Endothelial cell of umbilical vein (primary cell): ENCODE results near the gene CHML. TPM values are rescaled to one million over a fixed set of nuclear protein-coding genes. Genes with fewer than 3 reads are reported as not detected.

ENCODE experiments used
- BruUV-seq: library from RNA; stranded (reverse); fragments of 400-500 nt; replicated peaks from 2 replicates; lab custom pipeline; 2021; lab: Mats Ljungman, UMichigan
- CTCF ChIA-PET: fragments of 300-600, 350-600 bp; sonication (Branson Sonifier 250); formaldehyde crosslinking; loops from one replicate; lab custom pipeline; 2021; ENCODE audit warnings: antibody characterized with exemption, inconsistent platforms; lab: Charles Lee
- POLR2A ChIA-PET: fragments of 300-600, 350-600 bp; sonication (Branson Sonifier 250); formaldehyde crosslinking; loops from one replicate; lab custom pipeline; 2021; ENCODE audit warnings: antibody characterized with exemption, inconsistent platforms; lab: Charles Lee
- DNase-seq: peaks from one replicate; pipeline ENCODE4 v3.0.0-alpha.2; 2011; ENCODE audit warnings: low read depth, low spot score
- FAIRE-seq: peaks from 2 replicates; lab custom pipeline; 2011; peaks lifted over from hg19 to GRCh38; lab: Jason Lieb, UNC
- H2AFZ ChIP-seq: 2 replicates; pipeline ENCODE4 v1.6.0; 2012; ENCODE audit warnings: low read depth, low read length, control low read depth, inconsistent platforms
- H3K27ac ChIP-seq: 2 replicates; pipeline ENCODE4 v1.5.1; 2011; ENCODE audit warnings: low read depth, mild to moderate bottlenecking, control low read depth, low read length, moderate library complexity; ENCODE audit not compliant: insufficient read depth
- H3K27me3 ChIP-seq, 2 experiments: 2 replicates each; pipeline versions ENCODE4 v1.6.0 to v1.6.1; 2011; ENCODE audit warnings: low read length in 2 of 2, mixed read lengths in 1 of 2; ENCODE audit not compliant: control insufficient read depth in 2 of 2, insufficient read depth in 2 of 2
- H3K36me3 ChIP-seq, 2 experiments: 2 replicates in 1 of 2; 3 replicates in 1 of 2; pipeline ENCODE4 v1.5.1; 2011; ENCODE audit warnings: low read length in 2 of 2, mild to moderate bottlenecking in 1 of 2, moderate library complexity in 1 of 2; ENCODE audit not compliant: control insufficient read depth in 2 of 2, insufficient read depth in 2 of 2; ENCODE audit errors: extremely low read depth in 1 of 2
- H3K4me1 ChIP-seq: 3 replicates; pipeline ENCODE4 v1.5.1; 2011; ENCODE audit warnings: mild to moderate bottlenecking, low read length; ENCODE audit not compliant: control insufficient read depth, insufficient read depth; ENCODE audit errors: extremely low read depth
- H3K4me2 ChIP-seq: 2 replicates; pipeline ENCODE4 v1.6.1; 2011; ENCODE audit warnings: low read length, control low read depth, mixed read lengths; ENCODE audit not compliant: insufficient read depth
- H3K4me3 ChIP-seq, 3 experiments: fragments of 200-600 bp in 1 of 3; sonication (generic), shearing (Covaris generic) in 1 of 3; replicated peaks in 1 of 3; 2 replicates each; pipeline ENCODE4 v1.5.1; 2011 to 2016; ENCODE audit warnings: control low read depth in 3 of 3, low read length in 3 of 3, mild to moderate bottlenecking in 2 of 3, inconsistent platforms in 1 of 3, low read depth in 1 of 3, moderate library complexity in 1 of 3; ENCODE audit not compliant: insufficient read depth in 1 of 3
- H3K79me2 ChIP-seq: 2 replicates; pipeline ENCODE4 v1.6.0; 2012; ENCODE audit warnings: low read length, inconsistent platforms; ENCODE audit not compliant: control insufficient read depth, insufficient read depth
- H3K9ac ChIP-seq: replicated peaks from 2 replicates; pipeline ENCODE3; 2011; ENCODE audit warnings: low read length, control low read depth; ENCODE audit not compliant: insufficient read depth; ENCODE audit errors: extremely low read depth
- H3K9me1 ChIP-seq: replicated peaks from 3 replicates; pipeline ENCODE4 v1.6.0; 2011; ENCODE audit warnings: mild to moderate bottlenecking, low read length; ENCODE audit not compliant: control insufficient read depth, insufficient read depth; ENCODE audit errors: extremely low read depth
- H3K9me3 ChIP-seq: replicated peaks from 2 replicates; pipeline ENCODE4 v1.5.1; 2012; ENCODE audit warnings: low read length, inconsistent platforms; ENCODE audit not compliant: control insufficient read depth, insufficient read depth
- H4K20me1 ChIP-seq: replicated peaks from 2 replicates; pipeline ENCODE3; 2011; ENCODE audit warnings: mild to moderate bottlenecking, low read length; ENCODE audit not compliant: control insufficient read depth, insufficient read depth; ENCODE audit errors: extremely low read depth
- CTCF ChIP-seq, 2 donors: IDR thresholded peaks; 1 replicate in 1 of 2; 2 replicates in 1 of 2; pipeline ENCODE4 v1.5.1; 2011; ENCODE audit warnings: low read length in 2 of 2, mild to moderate bottlenecking in 2 of 2, moderate library complexity in 2 of 2, control low read depth in 1 of 2, inconsistent platforms in 1 of 2, low read depth in 1 of 2; ENCODE audit not compliant: insufficient read depth in 1 of 2; ENCODE audit errors: extremely low read depth in 1 of 2
- EZH2 ChIP-seq: IDR thresholded peaks from 2 replicates; pipeline ENCODE4 v1.6.1; 2012; ENCODE audit warnings: borderline replicate concordance, low read depth, mild to moderate bottlenecking, moderate library complexity, low read length, inconsistent platforms; ENCODE audit not compliant: severe bottlenecking
- FOS ChIP-seq: IDR thresholded peaks from 2 replicates; pipeline ENCODE4 v1.6.1; 2011; ENCODE audit warnings: mild to moderate bottlenecking, low read length, moderate library complexity, borderline replicate concordance; ENCODE audit not compliant: insufficient read depth
- GATA2 ChIP-seq: IDR thresholded peaks from 2 replicates; pipeline ENCODE4 v1.7.0; 2011; ENCODE audit warnings: low read depth, mild to moderate bottlenecking, moderate library complexity, mixed read lengths, low read length; ENCODE audit not compliant: insufficient read length, insufficient read depth
- JUN ChIP-seq: IDR thresholded peaks from 2 replicates; pipeline ENCODE4 v1.6.1; 2011; ENCODE audit warnings: borderline replicate concordance, low read depth; ENCODE audit not compliant: insufficient read length, insufficient read depth
- MAX ChIP-seq: IDR thresholded peaks from 2 replicates; pipeline ENCODE4 v1.6.1; 2011; ENCODE audit not compliant: insufficient read depth, insufficient read length
- MYC ChIP-seq: IDR thresholded peaks from one replicate; pipeline ENCODE4 v1.6.1; 2011; ENCODE audit warnings: mild to moderate bottlenecking, low read depth, low read length
- POLR2A ChIP-seq: IDR thresholded peaks from 2 replicates; pipeline ENCODE4 v1.6.1; 2012; ENCODE audit warnings: low read depth, mild to moderate bottlenecking, control low read depth, low read length
- POLR2AphosphoS5 ChIP-seq: IDR thresholded peaks from 2 replicates; pipeline ENCODE4 v1.6.1; 2012; ENCODE audit warnings: low read depth, mild to moderate bottlenecking, control low read depth, low read length, moderate library complexity; ENCODE audit not compliant: insufficient read depth
- dilution Hi-C: fragments of 300-500 bp; cut with MboI; formaldehyde crosslinking; loops from one replicate; pipeline ENCODE4 v1.15.0; 2019; ENCODE audit warnings: low sequenced_read_pairs; ENCODE audit not compliant: extremely low pct_ligation_motif_present
- intact Hi-C: fragments of 100-400 bp; cut with micrococcal nuclease; formaldehyde crosslinking; loops from one replicate; pipeline ENCODE4 v1.10.0; 2022
- polyA plus RNA-seq, 4 experiments: library from polyadenylated mRNA; depleted of rRNA in 3 of 4; stranded (reverse) in 3 of 4; unstranded in 1 of 4; fragments of >200 nt; gene quantifications; 2 replicates each; pipeline versions ENCODE4 v1.2.1 to v1.2.3, GENCODE V29; 2011 to 2012; ENCODE audit warnings: missing spikeins in 1 of 4
- total RNA-seq: library from RNA; stranded (reverse); gene quantifications from 2 replicates; pipeline ENCODE4 v1.2.3, GENCODE V29; 2021

CHML gene
- total and polyA plus RNA-seq, 2 donors (not counting 3 experiments of a cell fraction or from before 2014, with no cell fraction given) = 3.3 to 22.3 TPM

GRCh38 chr1:241611736-241612135 lies 28.4 kb downstream of the CHML start:
- Histone ChIP-seq H3K4me3 (no peak overlapping the region), H3K4me1 (peaks cover 44% of the 10 kb centered on the region), H3K4me2 (no peak overlapping the region), H2AFZ (no peak overlapping the region), H4K20me1 (no peaks in the 10 kb centered on the region), H3K27ac (no peak overlapping the region), H3K79me2 (no peaks in the 10 kb centered on the region), H3K9me1 (no peaks in the 10 kb centered on the region), H3K27me3 (no peaks in the 10 kb centered on the region), H3K9ac (no peak overlapping the region), H3K9me3 (no peaks in the 10 kb centered on the region), H3K36me3 (no peaks in the 10 kb centered on the region)
- no peak for TF ChIP-seq POLR2AphosphoS5
- TF ChIP-seq JUN = no peak
- TF ChIP-seq POLR2A = no peak
- TF ChIP-seq MAX = no peak
- no peak for TF ChIP-seq MYC
- no peak for TF ChIP-seq EZH2
- TF ChIP-seq CTCF (IDR thresholded peaks at IDR 0.05; ENCODE audit: extremely low read depth in 1 of 2, insufficient read depth in 1 of 2, low read depth in 1 of 2, low read length in 2 of 2) = no peak
- no peak for TF ChIP-seq FOS
- TF ChIP-seq GATA2 = no peak
- intact Hi-C loops (loop anchor here (1.0 kb wide), 7 partner anchors 16 to 406 kb away; partner anchors contain the start of genes CHML, EXO1 and OPN3), dilution Hi-C loops (no loop called here)
- no peak for DNase-seq
- BruUV-seq = no TSS peak
- ChIA-PET POLR2A (no interaction called here), CTCF (interaction anchor here (0.7 to 5.8 kb wide), 14 partner anchors 10 to 880 kb away, joined by 3 to 106 read pairs (median 6); partner anchors contain the start of gene EXO1)
- no peak for FAIRE-seq
